Measurements from ENCODE around the gene STYXL1.

Gene STYXL1

GRCh38 chr7:75962607-75963380 lies 85.0 kb downstream of the STYXL1 start:
- no peak for TF ChIP-seq CTCF (conservative IDR thresholded peaks at IDR 0.05; ENCODE audit: control insufficient read depth, insufficient read depth, low read depth, low read length)
- no peak overlapping the region for H3K4me3 ChIP-seq (ENCODE audit: control insufficient read depth, low read depth, low read length)
- DNase-seq (ENCODE audit: low read depth): peak; percentile 93

GRCh38 chr7:75961218-75961617 lies 86.6 kb downstream of the STYXL1 start:
- no peak overlapping the region for H3K4me3 ChIP-seq (ENCODE audit: control insufficient read depth, low read depth, low read length)
- no peak for TF ChIP-seq CTCF (conservative IDR thresholded peaks at IDR 0.05; ENCODE audit: control insufficient read depth, insufficient read depth, low read depth, low read length)
- DNase-seq (ENCODE audit: low read depth): no peak

- no peak for DNase-seq (ENCODE audit: low read depth)
- no peak overlapping the region for H3K4me3 ChIP-seq (ENCODE audit: control insufficient read depth, low read depth, low read length)
- no peak for TF ChIP-seq CTCF (conservative IDR thresholded peaks at IDR 0.05; ENCODE audit: control insufficient read depth, insufficient read depth, low read depth, low read length)
Observed at GRCh38 chr7:75960372-75960771, 87.4 kb downstream of the STYXL1 start.

GRCh38 chr7:75958802-75959543 lies 88.8 kb downstream of the STYXL1 start:
- H3K4me3 ChIP-seq (ENCODE audit: control insufficient read depth, low read depth, low read length): no peak overlapping the region
- no peak for TF ChIP-seq CTCF (conservative IDR thresholded peaks at IDR 0.05; ENCODE audit: control insufficient read depth, insufficient read depth, low read depth, low read length)
- DNase-seq (ENCODE audit: low read depth): no peak

- no peak overlapping the region for H3K4me3 ChIP-seq (ENCODE audit: control insufficient read depth, low read depth, low read length)
- TF ChIP-seq CTCF (conservative IDR thresholded peaks at IDR 0.05; ENCODE audit: control insufficient read depth, insufficient read depth, low read depth, low read length): no peak
- no peak for DNase-seq (ENCODE audit: low read depth)
Observed at GRCh38 chr7:75957021-75957736, 90.6 kb downstream of the STYXL1 start.

GRCh38 chr7:75955331-75955955 lies 92.4 kb downstream of the STYXL1 start:
- DNase-seq (ENCODE audit: low read depth): no peak
- no peak overlapping the region for H3K4me3 ChIP-seq (ENCODE audit: control insufficient read depth, low read depth, low read length)
- no peak for TF ChIP-seq CTCF (conservative IDR thresholded peaks at IDR 0.05; ENCODE audit: control insufficient read depth, insufficient read depth, low read depth, low read length)

Measured in fibroblast of mammary gland (primary cell).